HG02852 (cell line): ENCODE results near the gene PUM2.
A peak's percentile ranks its signal among the peaks of the same experiment; 100 is the strongest.
"Not testable (repeated sequence)": the region's sequence is repeated elsewhere in the genome, so short reads cannot be mapped to it uniquely, and the experiment has no call there.

ENCODE experiments used
- ATAC-seq: cut with Tn5 transposase; IDR thresholded peaks from one replicate; pipeline ENCODE4 v1.9.1; 2021; ENCODE audit warnings: mild to moderate bottlenecking, moderate library complexity; ENCODE audit not compliant: unreplicated experiment

Gene PUM2

GRCh38 chr2:20300656-20301055, 50.0 kb downstream of the PUM2 start:
- ATAC-seq = no peak

GRCh38 chr2:20299113-20299512, 51.5 kb downstream of the PUM2 start:
- ATAC-seq = no peak

GRCh38 chr2:20294231-20294630, 56.4 kb downstream of the PUM2 start:
- no peak for ATAC-seq

GRCh38 chr2:20292984-20293383, 57.7 kb downstream of the PUM2 start:
- no peak for ATAC-seq

GRCh38 chr2:20291846-20292408, 58.7 kb downstream of the PUM2 start:
- no peak for ATAC-seq

- ATAC-seq = peak; percentile 55
Observed at GRCh38 chr2:20291106-20291564, 59.5 kb downstream of the PUM2 start.

- no peak for ATAC-seq
Observed at GRCh38 chr2:20288642-20289340, 61.9 kb downstream of the PUM2 start.

GRCh38 chr2:20282916-20283592, 67.6 kb downstream of the PUM2 start:
- no peak for ATAC-seq

GRCh38 chr2:20281876-20282275, 68.8 kb downstream of the PUM2 start:
- ATAC-seq = no peak

- no peak for ATAC-seq
Observed at GRCh38 chr2:20273042-20273441, 77.6 kb downstream of the PUM2 start.

GRCh38 chr2:20268317-20268716, 82.3 kb downstream of the PUM2 start:
- not testable (repeated sequence) for ATAC-seq

- no peak for ATAC-seq
Observed at GRCh38 chr2:20267529-20267928, 83.1 kb downstream of the PUM2 start.

GRCh38 chr2:20264629-20265028, 86.0 kb downstream of the PUM2 start:
- ATAC-seq = no peak

GRCh38 chr2:20257411-20257810, 93.2 kb downstream of the PUM2 start:
- ATAC-seq = no peak

- ATAC-seq = no peak
Observed at GRCh38 chr2:20254731-20255130, 95.9 kb downstream of the PUM2 start.

- ATAC-seq = no peak
Observed at GRCh38 chr2:20250436-20250835, 100.2 kb downstream of the PUM2 start.

GRCh38 chr2:20249170-20249569, 101.5 kb downstream of the PUM2 start:
- no peak for ATAC-seq

GRCh38 chr2:20247084-20247483, 103.6 kb downstream of the PUM2 start:
- ATAC-seq = no peak

- ATAC-seq = not testable (repeated sequence)
Observed at GRCh38 chr2:20243637-20244036, 107.0 kb downstream of the PUM2 start.

GRCh38 chr2:20242727-20243377, 107.8 kb downstream of the PUM2 start:
- ATAC-seq = no peak

- ATAC-seq = no peak
Observed at GRCh38 chr2:20241973-20242726, 108.5 kb downstream of the PUM2 start.
